GM06990 (cell line): ENCODE measurements around the gene PUS7.

ENCODE experiments used
- DNase-seq: peaks from one replicate; pipeline ENCODE4 v3.0.0-alpha.2; 2011; ENCODE audit not compliant: insufficient read length; ENCODE audit errors: extremely low read depth
- H3K27me3 ChIP-seq: replicated peaks from 2 replicates; pipeline ENCODE4 v1.6.0; 2011; ENCODE audit warnings: low read length; ENCODE audit not compliant: control insufficient read depth, insufficient read depth
- H3K36me3 ChIP-seq: 2 replicates; pipeline ENCODE4 v1.5.1; 2011; ENCODE audit warnings: low read length; ENCODE audit not compliant: control insufficient read depth, insufficient read depth
- H3K4me3 ChIP-seq: replicated peaks from 2 replicates; pipeline ENCODE4 v1.5.1; 2011; ENCODE audit warnings: low read depth, mild to moderate bottlenecking, control low read depth, low read length
- TF ChIP-seq, protein P1 (sequence below): IDR thresholded peaks from 2 replicates; pipeline ENCODE4 v1.5.1; 2011; ENCODE audit warnings: low read length, control low read depth, mild to moderate bottlenecking, inconsistent platforms; ENCODE audit not compliant: insufficient read depth, poor library complexity, severe bottlenecking

The PUS7 gene

DNA sequence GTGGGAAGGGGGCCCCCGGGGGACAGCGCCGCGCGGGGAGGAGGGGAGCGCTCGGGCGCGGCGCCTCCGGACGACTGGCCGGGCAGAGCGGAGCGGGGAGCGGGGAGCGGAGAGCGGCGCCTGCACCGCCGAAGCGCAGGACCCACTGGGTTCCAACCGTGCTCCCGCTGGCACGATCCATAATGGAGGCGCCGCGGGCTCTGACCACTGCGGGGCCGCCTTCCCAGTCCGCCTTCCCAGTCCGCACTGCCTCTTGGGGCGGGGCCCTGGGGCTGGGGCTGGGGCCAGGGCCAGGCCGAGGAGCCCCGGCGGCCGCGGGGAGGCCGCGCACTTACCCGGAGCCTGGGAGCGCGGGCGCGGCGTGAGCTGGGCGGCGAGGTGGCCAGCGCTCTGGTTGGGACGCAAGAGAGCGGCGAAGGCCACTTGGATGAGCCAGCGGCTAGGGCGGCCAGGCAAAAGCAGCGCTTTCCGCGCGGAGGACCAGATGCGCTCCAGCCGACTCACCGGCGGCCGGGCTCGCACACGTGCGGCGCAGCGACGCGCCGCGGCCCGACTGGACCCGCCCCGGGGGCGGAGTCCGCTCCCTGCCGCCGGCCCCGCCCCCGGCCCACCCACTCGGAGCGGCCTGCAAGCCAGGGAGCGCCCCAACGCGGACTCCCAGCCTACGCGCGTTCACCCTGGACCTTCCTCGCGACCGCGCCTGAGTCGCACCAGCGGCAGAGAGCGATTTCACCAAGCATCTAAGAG lies at the start of gene PUS7:
Gene PUS7, minus strand, starts transcription at position 555 of the 747 bp plus-strand sequence. CDS start 13,759 bp downstream, outside the sequence.
- no peaks in the 10 kb centered on the region for H3K27me3 ChIP-seq
- H3K36me3 ChIP-seq, result no peaks in the 10 kb centered on the region; the same call in 1 of the 2 replicates
- DNase-seq, result peak; percentile 93
- TF ChIP-seq, protein P1, sequence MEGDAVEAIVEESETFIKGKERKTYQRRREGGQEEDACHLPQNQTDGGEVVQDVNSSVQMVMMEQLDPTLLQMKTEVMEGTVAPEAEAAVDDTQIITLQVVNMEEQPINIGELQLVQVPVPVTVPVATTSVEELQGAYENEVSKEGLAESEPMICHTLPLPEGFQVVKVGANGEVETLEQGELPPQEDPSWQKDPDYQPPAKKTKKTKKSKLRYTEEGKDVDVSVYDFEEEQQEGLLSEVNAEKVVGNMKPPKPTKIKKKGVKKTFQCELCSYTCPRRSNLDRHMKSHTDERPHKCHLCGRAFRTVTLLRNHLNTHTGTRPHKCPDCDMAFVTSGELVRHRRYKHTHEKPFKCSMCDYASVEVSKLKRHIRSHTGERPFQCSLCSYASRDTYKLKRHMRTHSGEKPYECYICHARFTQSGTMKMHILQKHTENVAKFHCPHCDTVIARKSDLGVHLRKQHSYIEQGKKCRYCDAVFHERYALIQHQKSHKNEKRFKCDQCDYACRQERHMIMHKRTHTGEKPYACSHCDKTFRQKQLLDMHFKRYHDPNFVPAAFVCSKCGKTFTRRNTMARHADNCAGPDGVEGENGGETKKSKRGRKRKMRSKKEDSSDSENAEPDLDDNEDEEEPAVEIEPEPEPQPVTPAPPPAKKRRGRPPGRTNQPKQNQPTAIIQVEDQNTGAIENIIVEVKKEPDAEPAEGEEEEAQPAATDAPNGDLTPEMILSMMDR, result no peak
- peak within 1 kb of the TSS; percentile 68 for H3K4me3 ChIP-seq

DNA sequence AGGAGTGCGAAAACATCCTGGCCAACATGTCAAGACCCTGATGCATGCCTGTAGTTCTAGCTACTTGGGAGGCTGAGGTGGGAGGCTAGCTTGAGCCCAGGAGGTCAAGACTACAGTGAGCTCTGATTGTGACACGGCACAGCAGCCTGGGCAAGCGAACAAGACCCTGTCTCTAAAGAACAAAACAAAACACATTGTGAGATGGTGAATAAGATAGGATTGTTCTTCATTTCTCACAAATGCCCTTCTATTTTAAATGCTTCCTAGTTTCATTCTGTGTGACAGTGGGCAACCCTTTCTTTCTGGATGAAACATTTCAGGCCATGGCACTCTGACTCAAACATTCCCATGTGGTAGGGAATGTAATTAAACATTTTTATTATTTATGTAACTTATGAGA lies 45.8 kb upstream of the PUS7 start:
- Histone ChIP-seq H3K36me3 (peaks cover 3% of the 10 kb centered on the region), H3K27me3 (no peaks in the 10 kb centered on the region), H3K4me3 (no peak overlapping the region)
- DNase-seq, result no peak
- TF ChIP-seq, protein P1, result no peak

DNA sequence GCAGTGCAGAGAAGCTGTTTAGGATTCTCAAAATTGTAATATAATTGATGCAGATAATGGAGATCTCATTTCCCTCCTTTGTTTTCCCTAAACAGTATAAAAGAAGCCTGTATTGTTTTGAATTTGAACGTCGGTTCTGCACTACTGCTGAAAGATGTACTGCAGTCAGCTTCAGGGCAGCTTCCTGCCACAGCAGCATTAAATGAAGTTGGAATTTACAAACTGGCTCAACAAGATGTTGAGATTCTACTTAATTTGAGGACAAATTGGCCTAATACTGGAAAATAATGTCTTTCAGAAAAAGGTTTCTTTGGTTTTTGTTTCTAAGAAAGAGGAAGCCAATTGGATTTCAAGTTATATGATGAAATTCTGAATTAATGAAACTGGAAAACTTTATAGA lies 45.0 kb upstream of the PUS7 start:
- Histone ChIP-seq H3K27me3 (no peaks in the 10 kb centered on the region), H3K36me3 (peaks cover 4% of the 10 kb centered on the region), H3K4me3 (no peak overlapping the region)
- no peak for DNase-seq
- TF ChIP-seq, protein P1, result no peak

DNA sequence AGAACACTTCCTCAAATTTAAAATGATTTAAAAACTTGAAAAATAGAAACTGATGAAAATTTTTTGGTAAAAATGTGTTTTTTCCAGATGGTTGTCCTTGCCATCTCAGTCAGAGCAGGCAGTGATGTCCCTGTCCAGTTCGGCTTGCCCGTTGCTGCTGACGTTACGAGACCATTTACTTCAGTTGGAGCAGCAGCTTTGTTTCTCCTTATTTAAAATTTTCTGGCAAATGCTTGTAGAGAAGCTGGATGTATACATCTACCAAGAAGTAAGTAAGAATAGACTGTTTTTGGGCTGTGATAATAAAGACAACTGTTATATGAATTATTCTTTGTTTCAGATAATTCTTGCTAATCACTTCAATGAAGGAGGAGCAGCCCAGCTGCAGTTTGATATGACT lies 43.1 kb upstream of the PUS7 start:
- H3K36me3 ChIP-seq, result peaks cover 6% of the 10 kb centered on the region
- no peak overlapping the region for H3K4me3 ChIP-seq
- no peaks in the 10 kb centered on the region for H3K27me3 ChIP-seq
- no peak for DNase-seq
- TF ChIP-seq, protein P1, result no peak

- TF ChIP-seq, protein P1, result no peak
- Histone ChIP-seq H3K36me3 (peaks cover 6% of the 10 kb centered on the region), H3K4me3 (no peak overlapping the region), H3K27me3 (no peaks in the 10 kb centered on the region)
- no peak for DNase-seq
Measured at GRCh38 chr7:105559926-105560325, 37.9 kb upstream of the PUS7 start.

- DNase-seq, result no peak
- H3K27me3 ChIP-seq, result no peaks in the 10 kb centered on the region
- H3K4me3 ChIP-seq, result no peak overlapping the region
- peaks cover 13% of the 10 kb centered on the region for H3K36me3 ChIP-seq
- TF ChIP-seq, protein P1, result no peak
Measured at GRCh38 chr7:105538339-105538738, 16.3 kb upstream of the PUS7 start.
